GM23338 (cell line): ENCODE data around the gene C2orf78. TPM values are rescaled to one million over a fixed set of nuclear protein-coding genes. Genes with fewer than 3 reads are reported as not detected.

Experiments used
- ATAC-seq: fragments of 200-7000 bp; cut with Tn5 transposase; 3 replicates; pipeline ENCODE4 v1.9.1; 2020
- DNase-seq: peaks from one replicate; pipeline ENCODE4 v3.0.0-alpha.2; 2015; ENCODE audit warnings: low spot score
- H2AFZ ChIP-seq: fragments of 200-600 bp; sonication (generic); 2 replicates; pipeline ENCODE4 v1.8.0; 2016; ENCODE audit warnings: antibody characterized with exemption, mild to moderate bottlenecking, moderate library complexity
- H3F3A ChIP-seq: fragments of 200-600 bp; sonication (generic); replicated peaks from 2 replicates; pipeline ENCODE4 v1.8.0; 2017; ENCODE audit warnings: antibody characterized with exemption, mixed run types, low read depth
- H3K27ac ChIP-seq: fragments of 200-600 bp; sonication (generic); 2 replicates; pipeline ENCODE4 v1.6.1; 2016; ENCODE audit warnings: low read depth
- H3K27me3 ChIP-seq: fragments of 200-600 bp; sonication (generic); 2 replicates; pipeline ENCODE4 v1.8.0; 2016; ENCODE audit warnings: mild to moderate bottlenecking, mixed run types, moderate library complexity; ENCODE audit not compliant: insufficient read depth
- H3K36me3 ChIP-seq: fragments of 200-600 bp; sonication (generic); 2 replicates; pipeline ENCODE4 v1.8.0; 2016; ENCODE audit warnings: mild to moderate bottlenecking; ENCODE audit not compliant: insufficient read depth
- H3K4me1 ChIP-seq: fragments of 200-600 bp; sonication (generic); 2 replicates; pipeline ENCODE4 v1.8.0; 2016; ENCODE audit warnings: mild to moderate bottlenecking, moderate library complexity; ENCODE audit not compliant: insufficient read depth
- H3K4me2 ChIP-seq: fragments of 200-600 bp; sonication (generic); 2 replicates; pipeline ENCODE4 v1.7.1; 2017; ENCODE audit warnings: mixed run types
- H3K4me3 ChIP-seq: fragments of 200-600 bp; sonication (generic); 2 replicates; pipeline ENCODE4 v1.6.1; 2016; ENCODE audit warnings: mixed run types
- H3K79me2 ChIP-seq: fragments of 200-600 bp; sonication (generic); replicated peaks from 2 replicates; pipeline ENCODE4 v1.8.0; 2017; ENCODE audit warnings: mild to moderate bottlenecking; ENCODE audit not compliant: insufficient read depth
- H3K9me2 ChIP-seq: fragments of 200-600 bp; sonication (generic); 2 replicates; pipeline ENCODE4 v1.8.0; 2017; ENCODE audit not compliant: insufficient read depth
- H4K20me1 ChIP-seq: fragments of 200-600 bp; sonication (generic); replicated peaks from 2 replicates; pipeline ENCODE4 v1.8.0; 2017; ENCODE audit warnings: mild to moderate bottlenecking; ENCODE audit not compliant: insufficient read depth
- H3K27ac Mint-ChIP-seq: 2 replicates; pipeline ENCODE4 v1.8.0; 2020; ENCODE audit warnings: inconsistent platforms, mild to moderate bottlenecking, moderate library complexity, mixed read lengths
- H3K27me3 Mint-ChIP-seq: 3 replicates; pipeline ENCODE4 v1.8.0; 2022; ENCODE audit warnings: low read depth, mild to moderate bottlenecking, moderate library complexity, mixed read lengths, inconsistent platforms; ENCODE audit not compliant: insufficient read depth, poor library complexity
- H3K36me3 Mint-ChIP-seq: 3 replicates; pipeline ENCODE4 v1.8.0; 2021; ENCODE audit warnings: low read depth, mild to moderate bottlenecking, inconsistent platforms, moderate library complexity, mixed read lengths
- H3K4me1 Mint-ChIP-seq: 3 replicates; pipeline ENCODE4 v1.8.0; 2020; ENCODE audit warnings: mild to moderate bottlenecking, inconsistent platforms, mixed read lengths
- H3K4me3 Mint-ChIP-seq: 3 replicates; pipeline ENCODE4 v1.8.0; 2021; ENCODE audit warnings: moderate library complexity, mild to moderate bottlenecking, inconsistent platforms, mixed read lengths
- H3K9me3 Mint-ChIP-seq: 3 replicates; pipeline ENCODE4 v1.8.0; 2020; ENCODE audit warnings: moderate library complexity, mild to moderate bottlenecking, inconsistent platforms, mixed read lengths
- CREB1 ChIP-seq: fragments of 250-450 bp; sonication (Bioruptor Pico); IDR thresholded peaks from 2 replicates; pipeline ENCODE4 v1.5.0; 2020; ENCODE audit warnings: low read depth, mild to moderate bottlenecking, moderate library complexity
- EZH2phosphoT487 ChIP-seq: fragments of 200-600 bp; sonication (generic); IDR thresholded peaks from one replicate; pipeline ENCODE4 v1.8.1; 2018; ENCODE audit warnings: antibody characterized with exemption; ENCODE audit not compliant: unreplicated experiment
- STAT1 ChIP-seq: IDR thresholded peaks from one replicate; pipeline ENCODE4 v1.6.1; 2016; ENCODE audit warnings: antibody characterized with exemption; ENCODE audit not compliant: unreplicated experiment
- ZNF114 ChIP-seq: fragments of 250-450 bp; sonication (Bioruptor Pico); IDR thresholded peaks from 2 replicates; pipeline ENCODE4 v1.5.0; 2020; ENCODE audit warnings: mild to moderate bottlenecking, moderate library complexity
- ZNF331 ChIP-seq: fragments of 250-450 bp; sonication (Bioruptor Pico); IDR thresholded peaks from 2 replicates; pipeline ENCODE4 v1.5.0; 2020; ENCODE audit warnings: low read depth, mild to moderate bottlenecking, moderate library complexity
- polyA plus RNA-seq: library from polyadenylated mRNA; unstranded; fragments of >200 nt; fragmentation: Nextera tagmentation; extraction: Ambion mirVana; gene quantifications from 2 replicates; pipeline ENCODE4 v1.2.1, GENCODE V29; 2016
- total RNA-seq: library from RNA; depleted of rRNA; stranded (reverse); fragments of >200 nt; shearing (Covaris generic); gene quantifications from 2 replicates; pipeline ENCODE4 v1.2.3, GENCODE V29; 2014
- TF ChIP-seq, protein P1 (sequence below), 2 experiments: fragments of 200-600 bp in 1 of 2; sonication (generic) in 1 of 2; conservative IDR thresholded peaks; 2 replicates each; pipeline versions ENCODE4 v1.5.1 to v1.6.1; 2016 to 2017; ENCODE audit warnings: antibody characterized with exemption in 2 of 2, low read depth in 2 of 2, mild to moderate bottlenecking in 2 of 2, moderate library complexity in 1 of 2
- TF ChIP-seq, protein P2 (sequence below): IDR thresholded peaks from 2 replicates; pipeline ENCODE4 v1.6.1; 2016; ENCODE audit warnings: antibody characterized with exemption
- TF ChIP-seq, protein P3 (sequence below): fragments of 250-450 bp; sonication (Bioruptor Pico); IDR thresholded peaks from 2 replicates; pipeline ENCODE4 v1.5.0; 2020; ENCODE audit warnings: mild to moderate bottlenecking, moderate library complexity

Gene C2orf78
- total and polyA plus RNA-seq, 2 experiments from 2014 or later: 0.14 to 0.18 TPM

DNA sequence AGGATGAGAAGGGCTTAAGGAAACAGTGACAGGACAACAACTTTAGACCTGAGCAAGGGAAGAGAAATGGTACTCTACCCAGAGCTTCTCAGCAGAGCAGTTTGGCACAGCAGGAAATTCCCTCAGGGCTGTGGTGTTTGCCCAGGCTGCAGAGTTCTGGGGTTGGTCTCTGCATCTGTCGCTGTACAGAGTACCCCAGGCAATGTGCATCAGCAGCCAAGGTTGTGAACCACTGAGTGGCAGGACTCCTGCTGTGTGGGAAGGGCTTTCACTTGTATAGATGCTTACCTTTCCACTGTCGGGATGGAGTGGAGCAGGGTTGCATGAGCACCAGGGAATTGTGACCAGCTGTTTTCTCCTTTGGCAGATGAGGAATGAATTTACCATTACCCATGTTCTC is 66.0 kb downstream of the C2orf78 start:
- Histone ChIP-seq H3K27ac (no peak overlapping the region), H3K4me1 (no peaks in the 10 kb centered on the region), H3K4me2 (no peak overlapping the region), H3K27me3 (no peaks in the 10 kb centered on the region), H3K79me2 (no peaks in the 10 kb centered on the region), H3K9me2 (no peaks in the 10 kb centered on the region), H4K20me1 (peaks cover 11% of the 10 kb centered on the region; the same call in 1 of the 2 replicates), H3K4me3 (no peak overlapping the region), H2AFZ (no peak overlapping the region), H3F3A (no peaks in the 10 kb centered on the region), H3K36me3 (peaks cover 51% of the 10 kb centered on the region)
- Mint-ChIP-seq H3K36me3 (peaks cover 57% of the 10 kb centered on the region), H3K9me3 (no peaks in the 10 kb centered on the region), H3K4me3 (no peak overlapping the region), H3K27me3 (peaks cover 3% of the 10 kb centered on the region), H3K27ac (no peak overlapping the region), H3K4me1 (no peaks in the 10 kb centered on the region)
- DNase-seq (no peak), ATAC-seq (no peak)
- TF ChIP-seq, protein P1, sequence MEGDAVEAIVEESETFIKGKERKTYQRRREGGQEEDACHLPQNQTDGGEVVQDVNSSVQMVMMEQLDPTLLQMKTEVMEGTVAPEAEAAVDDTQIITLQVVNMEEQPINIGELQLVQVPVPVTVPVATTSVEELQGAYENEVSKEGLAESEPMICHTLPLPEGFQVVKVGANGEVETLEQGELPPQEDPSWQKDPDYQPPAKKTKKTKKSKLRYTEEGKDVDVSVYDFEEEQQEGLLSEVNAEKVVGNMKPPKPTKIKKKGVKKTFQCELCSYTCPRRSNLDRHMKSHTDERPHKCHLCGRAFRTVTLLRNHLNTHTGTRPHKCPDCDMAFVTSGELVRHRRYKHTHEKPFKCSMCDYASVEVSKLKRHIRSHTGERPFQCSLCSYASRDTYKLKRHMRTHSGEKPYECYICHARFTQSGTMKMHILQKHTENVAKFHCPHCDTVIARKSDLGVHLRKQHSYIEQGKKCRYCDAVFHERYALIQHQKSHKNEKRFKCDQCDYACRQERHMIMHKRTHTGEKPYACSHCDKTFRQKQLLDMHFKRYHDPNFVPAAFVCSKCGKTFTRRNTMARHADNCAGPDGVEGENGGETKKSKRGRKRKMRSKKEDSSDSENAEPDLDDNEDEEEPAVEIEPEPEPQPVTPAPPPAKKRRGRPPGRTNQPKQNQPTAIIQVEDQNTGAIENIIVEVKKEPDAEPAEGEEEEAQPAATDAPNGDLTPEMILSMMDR (conservative IDR thresholded peaks at IDR 0.05; ENCODE audit: low read depth in 2 of 2): no peak
- TF ChIP-seq CREB1 (CRISPR knock-in tag): no peak
- no peak for TF ChIP-seq STAT1
- TF ChIP-seq, protein P2, sequence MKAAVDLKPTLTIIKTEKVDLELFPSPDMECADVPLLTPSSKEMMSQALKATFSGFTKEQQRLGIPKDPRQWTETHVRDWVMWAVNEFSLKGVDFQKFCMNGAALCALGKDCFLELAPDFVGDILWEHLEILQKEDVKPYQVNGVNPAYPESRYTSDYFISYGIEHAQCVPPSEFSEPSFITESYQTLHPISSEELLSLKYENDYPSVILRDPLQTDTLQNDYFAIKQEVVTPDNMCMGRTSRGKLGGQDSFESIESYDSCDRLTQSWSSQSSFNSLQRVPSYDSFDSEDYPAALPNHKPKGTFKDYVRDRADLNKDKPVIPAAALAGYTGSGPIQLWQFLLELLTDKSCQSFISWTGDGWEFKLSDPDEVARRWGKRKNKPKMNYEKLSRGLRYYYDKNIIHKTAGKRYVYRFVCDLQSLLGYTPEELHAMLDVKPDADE: no peak
- TF ChIP-seq, protein P3, sequence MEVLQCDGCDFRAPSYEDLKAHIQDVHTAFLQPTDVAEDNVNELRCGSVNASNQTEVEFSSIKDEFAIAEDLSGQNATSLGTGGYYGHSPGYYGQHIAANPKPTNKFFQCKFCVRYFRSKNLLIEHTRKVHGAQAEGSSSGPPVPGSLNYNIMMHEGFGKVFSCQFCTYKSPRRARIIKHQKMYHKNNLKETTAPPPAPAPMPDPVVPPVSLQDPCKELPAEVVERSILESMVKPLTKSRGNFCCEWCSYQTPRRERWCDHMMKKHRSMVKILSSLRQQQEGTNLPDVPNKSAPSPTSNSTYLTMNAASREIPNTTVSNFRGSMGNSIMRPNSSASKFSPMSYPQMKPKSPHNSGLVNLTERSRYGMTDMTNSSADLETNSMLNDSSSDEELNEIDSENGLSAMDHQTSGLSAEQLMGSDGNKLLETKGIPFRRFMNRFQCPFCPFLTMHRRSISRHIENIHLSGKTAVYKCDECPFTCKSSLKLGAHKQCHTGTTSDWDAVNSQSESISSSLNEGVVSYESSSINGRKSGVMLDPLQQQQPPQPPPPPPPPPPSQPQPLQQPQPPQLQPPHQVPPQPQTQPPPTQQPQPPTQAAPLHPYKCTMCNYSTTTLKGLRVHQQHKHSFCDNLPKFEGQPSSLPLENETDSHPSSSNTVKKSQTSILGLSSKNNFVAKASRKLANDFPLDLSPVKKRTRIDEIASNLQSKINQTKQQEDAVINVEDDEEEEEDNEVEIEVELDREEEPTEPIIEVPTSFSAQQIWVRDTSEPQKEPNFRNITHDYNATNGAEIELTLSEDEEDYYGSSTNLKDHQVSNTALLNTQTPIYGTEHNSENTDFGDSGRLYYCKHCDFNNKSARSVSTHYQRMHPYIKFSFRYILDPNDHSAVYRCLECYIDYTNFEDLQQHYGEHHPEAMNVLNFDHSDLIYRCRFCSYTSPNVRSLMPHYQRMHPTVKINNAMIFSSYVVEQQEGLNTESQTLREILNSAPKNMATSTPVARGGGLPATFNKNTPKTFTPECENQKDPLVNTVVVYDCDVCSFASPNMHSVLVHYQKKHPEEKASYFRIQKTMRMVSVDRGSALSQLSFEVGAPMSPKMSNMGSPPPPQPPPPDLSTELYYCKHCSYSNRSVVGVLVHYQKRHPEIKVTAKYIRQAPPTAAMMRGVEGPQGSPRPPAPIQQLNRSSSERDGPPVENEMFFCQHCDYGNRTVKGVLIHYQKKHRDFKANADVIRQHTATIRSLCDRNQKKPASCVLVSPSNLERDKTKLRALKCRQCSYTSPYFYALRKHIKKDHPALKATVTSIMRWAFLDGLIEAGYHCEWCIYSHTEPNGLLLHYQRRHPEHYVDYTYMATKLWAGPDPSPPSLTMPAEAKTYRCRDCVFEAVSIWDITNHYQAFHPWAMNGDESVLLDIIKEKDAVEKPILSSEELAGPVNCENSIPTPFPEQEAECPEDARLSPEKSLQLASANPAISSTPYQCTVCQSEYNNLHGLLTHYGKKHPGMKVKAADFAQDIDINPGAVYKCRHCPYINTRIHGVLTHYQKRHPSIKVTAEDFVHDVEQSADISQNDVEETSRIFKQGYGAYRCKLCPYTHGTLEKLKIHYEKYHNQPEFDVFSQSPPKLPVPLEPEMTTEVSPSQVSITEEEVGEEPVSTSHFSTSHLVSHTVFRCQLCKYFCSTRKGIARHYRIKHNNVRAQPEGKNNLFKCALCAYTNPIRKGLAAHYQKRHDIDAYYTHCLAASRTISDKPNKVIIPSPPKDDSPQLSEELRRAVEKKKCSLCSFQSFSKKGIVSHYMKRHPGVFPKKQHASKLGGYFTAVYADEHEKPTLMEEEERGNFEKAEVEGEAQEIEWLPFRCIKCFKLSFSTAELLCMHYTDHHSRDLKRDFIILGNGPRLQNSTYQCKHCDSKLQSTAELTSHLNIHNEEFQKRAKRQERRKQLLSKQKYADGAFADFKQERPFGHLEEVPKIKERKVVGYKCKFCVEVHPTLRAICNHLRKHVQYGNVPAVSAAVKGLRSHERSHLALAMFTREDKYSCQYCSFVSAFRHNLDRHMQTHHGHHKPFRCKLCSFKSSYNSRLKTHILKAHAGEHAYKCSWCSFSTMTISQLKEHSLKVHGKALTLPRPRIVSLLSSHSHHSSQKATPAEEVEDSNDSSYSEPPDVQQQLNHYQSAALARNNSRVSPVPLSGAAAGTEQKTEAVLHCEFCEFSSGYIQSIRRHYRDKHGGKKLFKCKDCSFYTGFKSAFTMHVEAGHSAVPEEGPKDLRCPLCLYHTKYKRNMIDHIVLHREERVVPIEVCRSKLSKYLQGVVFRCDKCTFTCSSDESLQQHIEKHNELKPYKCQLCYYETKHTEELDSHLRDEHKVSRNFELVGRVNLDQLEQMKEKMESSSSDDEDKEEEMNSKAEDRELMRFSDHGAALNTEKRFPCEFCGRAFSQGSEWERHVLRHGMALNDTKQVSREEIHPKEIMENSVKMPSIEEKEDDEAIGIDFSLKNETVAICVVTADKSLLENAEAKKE: no peak
- TF ChIP-seq ZNF331 (CRISPR knock-in tag): no peak
- TF ChIP-seq EZH2phosphoT487: no peak
- TF ChIP-seq ZNF114: no peak
